NCI-H2081 treated with DMSO at 0.1 percent for 48 hours (cell line): Measurements from ENCODE around the gene CTSD.

ENCODE experiments used
- DNase-seq: peaks from one replicate; lab custom pipeline; 2025; lab: John Stamatoyannopoulos, UW

Gene CTSD

GRCh38 chr11:1755692-1756561 is 7.8 kb downstream of the CTSD start:
- DNase-seq, result no peak

GRCh38 chr11:1755344-1755691 is 8.4 kb downstream of the CTSD start:
- DNase-seq, result no peak

- no peak for DNase-seq
Measured at GRCh38 chr11:1754376-1755150, 9.2 kb downstream of the CTSD start.

GRCh38 chr11:1753929-1754305 is 9.8 kb downstream of the CTSD start:
- DNase-seq, result no peak

- no peak for DNase-seq
Measured at GRCh38 chr11:1753229-1753928, 10.3 kb downstream of the CTSD start.

GRCh38 chr11:1752907-1753228 is 10.9 kb downstream of the CTSD start:
- DNase-seq, result no peak

GRCh38 chr11:1751999-1752906 is 11.5 kb downstream of the CTSD start:
- DNase-seq, result no peak

GRCh38 chr11:1751531-1751921 is 12.2 kb downstream of the CTSD start:
- DNase-seq, result no peak

- DNase-seq, result no peak
Measured at GRCh38 chr11:1750840-1751530, 12.7 kb downstream of the CTSD start.

GRCh38 chr11:1750481-1750839 is 13.3 kb downstream of the CTSD start, which contains the start of gene IFITM10:
Gene IFITM10, minus strand, starts transcription at chr11:1750595. Its CDS starts 153 bp downstream, at chr11:1750442.
- DNase-seq, result no peak

GRCh38 chr11:1749395-1750351 is 14.1 kb downstream of the CTSD start:
- no peak for DNase-seq

- no peak for DNase-seq
Measured at GRCh38 chr11:1748636-1749394, 14.9 kb downstream of the CTSD start.

GRCh38 chr11:1747753-1748635 is 15.7 kb downstream of the CTSD start:
- no peak for DNase-seq

- no peak for DNase-seq
Measured at GRCh38 chr11:1746956-1747752, 16.6 kb downstream of the CTSD start.

GRCh38 chr11:1746511-1746931 is 17.2 kb downstream of the CTSD start:
- DNase-seq, result no peak

GRCh38 chr11:1745701-1746320 is 17.9 kb downstream of the CTSD start:
- no peak for DNase-seq
